ENCODE results near the gene ADAMTS14.
"Not testable (repeated sequence)": the region's sequence is repeated elsewhere in the genome, so short reads cannot be mapped to it uniquely, and the experiment has no call there.

DNA sequence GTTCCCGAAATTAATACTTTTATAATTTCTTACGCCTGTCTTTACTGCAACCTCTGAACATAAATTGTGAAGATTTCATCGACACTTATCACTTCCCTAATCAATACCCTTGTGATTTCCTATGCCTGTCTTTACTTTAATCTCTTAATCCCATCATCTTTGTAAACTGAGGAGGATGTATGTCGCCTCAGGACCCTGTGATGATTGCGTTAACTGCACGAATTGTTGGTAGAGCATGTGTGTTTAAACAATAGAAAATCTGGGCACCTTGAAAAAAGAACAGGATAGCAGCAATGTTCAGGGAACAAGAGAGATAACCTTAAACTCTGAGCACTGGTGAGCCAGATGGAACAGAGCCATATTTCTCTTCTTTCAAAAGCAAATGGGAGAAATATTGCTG, 4.5 kb upstream of the ADAMTS14 start:
- TF ChIP-seq, protein P1, sequence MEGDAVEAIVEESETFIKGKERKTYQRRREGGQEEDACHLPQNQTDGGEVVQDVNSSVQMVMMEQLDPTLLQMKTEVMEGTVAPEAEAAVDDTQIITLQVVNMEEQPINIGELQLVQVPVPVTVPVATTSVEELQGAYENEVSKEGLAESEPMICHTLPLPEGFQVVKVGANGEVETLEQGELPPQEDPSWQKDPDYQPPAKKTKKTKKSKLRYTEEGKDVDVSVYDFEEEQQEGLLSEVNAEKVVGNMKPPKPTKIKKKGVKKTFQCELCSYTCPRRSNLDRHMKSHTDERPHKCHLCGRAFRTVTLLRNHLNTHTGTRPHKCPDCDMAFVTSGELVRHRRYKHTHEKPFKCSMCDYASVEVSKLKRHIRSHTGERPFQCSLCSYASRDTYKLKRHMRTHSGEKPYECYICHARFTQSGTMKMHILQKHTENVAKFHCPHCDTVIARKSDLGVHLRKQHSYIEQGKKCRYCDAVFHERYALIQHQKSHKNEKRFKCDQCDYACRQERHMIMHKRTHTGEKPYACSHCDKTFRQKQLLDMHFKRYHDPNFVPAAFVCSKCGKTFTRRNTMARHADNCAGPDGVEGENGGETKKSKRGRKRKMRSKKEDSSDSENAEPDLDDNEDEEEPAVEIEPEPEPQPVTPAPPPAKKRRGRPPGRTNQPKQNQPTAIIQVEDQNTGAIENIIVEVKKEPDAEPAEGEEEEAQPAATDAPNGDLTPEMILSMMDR (IDR thresholded peaks at IDR 0.05; ENCODE audit: low read depth, low read length, poor library complexity, severe bottlenecking) = not testable (repeated sequence)
- TF ChIP-seq EZH2phosphoT487 (IDR thresholded peaks at IDR 0.05; ENCODE audit: borderline replicate concordance, low read length) = not testable (repeated sequence)

All from DOHH2 (cell line).